WERI-Rb-1 (cell line): Measurements from ENCODE around the gene MRTFB.

ENCODE experiments used
- DNase-seq: peaks from one replicate; pipeline ENCODE4 v3.0.0-alpha.2; 2020
- H3K27ac ChIP-seq: fragments of 250-450 bp; sonication (Bioruptor Pico); 2 replicates; pipeline ENCODE4 v1.5.1; 2020; ENCODE audit warnings: mild to moderate bottlenecking, moderate library complexity
- H3K27me3 ChIP-seq: fragments of 250-450 bp; sonication (Bioruptor Pico); 2 replicates; pipeline ENCODE4 v1.5.1; 2021; ENCODE audit warnings: mild to moderate bottlenecking, low read depth, moderate library complexity; ENCODE audit not compliant: insufficient read depth, severe bottlenecking
- H3K36me3 ChIP-seq: fragments of 250-450 bp; sonication (Bioruptor Pico); 2 replicates; pipeline ENCODE4 v1.5.1; 2020; ENCODE audit warnings: mild to moderate bottlenecking, moderate library complexity
- H3K4me3 ChIP-seq: 2 replicates; pipeline ENCODE4 v1.5.1; 2011; ENCODE audit warnings: low read depth, mild to moderate bottlenecking, control low read depth, low read length
- H3K9me3 ChIP-seq: fragments of 250-450 bp; sonication (Bioruptor Pico); 2 replicates; pipeline ENCODE4 v1.5.1; 2021; ENCODE audit warnings: mild to moderate bottlenecking, moderate library complexity; ENCODE audit not compliant: severe bottlenecking
- CTCF ChIP-seq: IDR thresholded peaks from 2 replicates; pipeline ENCODE4 v1.5.1; 2011; ENCODE audit warnings: low read depth, mild to moderate bottlenecking, control low read depth, inconsistent platforms, low read length

Gene MRTFB

GRCh38 chr16:14125000-14125681 is 54.0 kb downstream of the MRTFB start:
- Histone ChIP-seq H3K27ac (no peak overlapping the region), H3K27me3 (no peaks in the 10 kb centered on the region), H3K9me3 (no peaks in the 10 kb centered on the region), H3K4me3 (no peak overlapping the region), H3K36me3 (no peaks in the 10 kb centered on the region)
- no peak for DNase-seq
- no peak for TF ChIP-seq CTCF

- no peaks in the 10 kb centered on the region for H3K9me3 ChIP-seq
- no peak overlapping the region for H3K27ac ChIP-seq
- H3K4me3 ChIP-seq = no peak overlapping the region
- DNase-seq = no peak
- H3K36me3 ChIP-seq = no peaks in the 10 kb centered on the region
- TF ChIP-seq CTCF = no peak
- H3K27me3 ChIP-seq = no peaks in the 10 kb centered on the region
Observed at GRCh38 chr16:14125708-14126107, 54.6 kb downstream of the MRTFB start.

- no peak overlapping the region for H3K4me3 ChIP-seq
- DNase-seq = no peak
- H3K36me3 ChIP-seq = no peaks in the 10 kb centered on the region
- TF ChIP-seq CTCF = no peak
- no peaks in the 10 kb centered on the region for H3K9me3 ChIP-seq
- H3K27ac ChIP-seq = no peak overlapping the region
- no peaks in the 10 kb centered on the region for H3K27me3 ChIP-seq
Observed at GRCh38 chr16:14128097-14128496, 57.0 kb downstream of the MRTFB start.

GRCh38 chr16:14129502-14129901 is 58.4 kb downstream of the MRTFB start:
- no peaks in the 10 kb centered on the region for H3K27me3 ChIP-seq
- no peaks in the 10 kb centered on the region for H3K36me3 ChIP-seq
- no peak overlapping the region for H3K4me3 ChIP-seq
- no peaks in the 10 kb centered on the region for H3K9me3 ChIP-seq
- DNase-seq = no peak
- TF ChIP-seq CTCF = no peak
- no peak overlapping the region for H3K27ac ChIP-seq

- no peaks in the 10 kb centered on the region for H3K27me3 ChIP-seq
- no peak overlapping the region for H3K27ac ChIP-seq
- no peaks in the 10 kb centered on the region for H3K9me3 ChIP-seq
- no peak for TF ChIP-seq CTCF
- no peak for DNase-seq
- no peaks in the 10 kb centered on the region for H3K36me3 ChIP-seq
- no peak overlapping the region for H3K4me3 ChIP-seq
Observed at GRCh38 chr16:14131774-14132695, 60.9 kb downstream of the MRTFB start.
